ENCODE results near the gene MAD2L1. TPM values are rescaled to one million over a fixed set of nuclear protein-coding genes. Genes with fewer than 3 reads are reported as not detected.
A peak's percentile ranks its signal among the peaks of the same experiment; 100 is the strongest.

Gene MAD2L1
- total and polyA plus RNA-seq, 2 of the 4 experiments (the other 2 are of a cell fraction): 13.6 to 15.2 TPM

- CTCF ChIA-PET: interaction anchor here (0.6 kb wide), 1 partner anchor 10 kb away, joined by 3 read pairs; no protein-coding TSS in a partner anchor
- POLR2A ChIA-PET (ENCODE audit: unreplicated experiment): interaction anchor here (0.5 kb wide), 1 partner anchor 1006 kb away, joined by 4 read pairs; no protein-coding TSS in a partner anchor
- peak overlapping the region; percentile 33; the same call in 1 of the 2 replicates for H3K4me2 ChIP-seq (ENCODE audit: low read depth, low read length)
- H3K14ac ChIP-seq (replicated peaks; ENCODE audit: low read depth, low read length): no peak overlapping the region
- intact Hi-C loops (cut with micrococcal nuclease): no loop called here
- no peak overlapping the region for H2BK15ac ChIP-seq (ENCODE audit: low read depth, low read length)
- no peak overlapping the region for H2BK20ac ChIP-seq (ENCODE audit: low read depth, low read length)
- no peak overlapping the region for H3K9ac ChIP-seq (ENCODE audit: low read depth, low read length)
- dilution Hi-C loops (cut with HindIII; ENCODE audit: low sequenced_read_pairs, unreplicated experiment): no loop called here
- peaks cover 21 to 42% of the 10 kb centered on the region in 2 experiments for H3K79me1 ChIP-seq (ENCODE audit: low read depth in 1 of 2, low read length in 2 of 2)
- peak overlapping the region; percentile 63; the same call in 1 of the 2 replicates for H3K23ac ChIP-seq (ENCODE audit: low read depth, low read length)
- no peak overlapping the region for H3K27ac ChIP-seq (ENCODE audit: insufficient read depth, low read length)
- no peaks in the 10 kb centered on the region for H4K20me1 ChIP-seq (ENCODE audit: insufficient read depth, low read length)
- no peak overlapping the region for H2AFZ ChIP-seq (replicated peaks; ENCODE audit: low read length, poor library complexity)
- no peak overlapping the region for H2AK5ac ChIP-seq (ENCODE audit: low read depth, low read length)
- no peaks in the 10 kb centered on the region for H3K36me3 ChIP-seq (ENCODE audit: control insufficient read depth, insufficient read depth, low read length)
- H4K5ac ChIP-seq (ENCODE audit: low read depth, low read length): no peak overlapping the region
- no CpG with 5 or more reads among the region's 5 CpGs for WGBS, 2 experiments (ENCODE audit: extremely low coverage in 2 of 2, insufficient read length in 1 of 2)
- H3K56ac ChIP-seq (ENCODE audit: extremely low read depth, insufficient read depth, low read length): no peak overlapping the region
- peaks cover 4% of the 10 kb centered on the region; the same call in 1 of the 2 replicates for H3K9me1 ChIP-seq (ENCODE audit: insufficient read depth, low read length)
- no peak for TF ChIP-seq FOS (IDR thresholded peaks at IDR 0.05; ENCODE audit: low read depth, low read length)
- no peak for TF ChIP-seq RCOR1 (IDR thresholded peaks at IDR 0.05; ENCODE audit: insufficient replicate concordance, low read length)
- TF ChIP-seq CEBPB (IDR thresholded peaks at IDR 0.05; ENCODE audit: low read depth, low read length): no peak
- no peak for TF ChIP-seq SMC3 (IDR thresholded peaks at IDR 0.05; ENCODE audit: low read depth, low read length)
- TF ChIP-seq CTCF (conservative IDR thresholded peaks at IDR 0.05; ENCODE audit: low read depth, low read length): no peak
- TF ChIP-seq POLR2A (IDR thresholded peaks at IDR 0.05; ENCODE audit: low read depth, low read length): no peak
- no peak for TF ChIP-seq ELK1 (IDR thresholded peaks at IDR 0.05; ENCODE audit: borderline replicate concordance, low read depth, low read length)
- TF ChIP-seq MXI1 (IDR thresholded peaks at IDR 0.05; ENCODE audit: borderline replicate concordance, low read depth, low read length): no peak
- no peak for TF ChIP-seq MAFK (IDR thresholded peaks at IDR 0.05; ENCODE audit: low read depth, low read length)
- TF ChIP-seq RAD21 (IDR thresholded peaks at IDR 0.05; ENCODE audit: low read length): no peak
- H3K4me1 ChIP-seq (ENCODE audit: control insufficient read depth, insufficient read depth, low read length): peaks cover 9% of the 10 kb centered on the region
- no peak overlapping the region for H2BK120ac ChIP-seq (ENCODE audit: low read depth, low read length)
- H2BK5ac ChIP-seq (ENCODE audit: low read depth, low read length, poor library complexity, severe bottlenecking): no peak overlapping the region
- no peak overlapping the region for H3K18ac ChIP-seq (ENCODE audit: low read depth, low read length)
- ATAC-seq (ENCODE audit: low read depth) (no peak), DNase-seq (no peak)
- H2AK9ac ChIP-seq (replicated peaks; ENCODE audit: low read depth, low read length, poor library complexity): no peak overlapping the region
- H3K4ac ChIP-seq (ENCODE audit: low read depth, low read length): no peak overlapping the region
- in situ Hi-C loops (cut with MboI; ENCODE audit: low sequenced_read_pairs): no loop called here
- no TSS peak for BruUV-seq (replicated peaks)
- H4K8ac ChIP-seq (ENCODE audit: low read depth in 2 of 2, low read length in 2 of 2): no peak overlapping the region
- H4K91ac ChIP-seq (ENCODE audit: insufficient read depth, low read depth, low read length): no peak overlapping the region
- H3K27me3 ChIP-seq (ENCODE audit: control insufficient read depth, insufficient read depth, low read length): no peaks in the 10 kb centered on the region
- no peaks in the 10 kb centered on the region for H3K9me3 ChIP-seq (ENCODE audit: control insufficient read depth, insufficient read depth, low read length)
- no peak overlapping the region for H3K4me3 ChIP-seq (ENCODE audit: insufficient read depth, low read depth, low read length)
Measured at GRCh38 chr4:120064887-120065286, 1.8 kb downstream of the MAD2L1 start.

Measured in IMR-90 (cell line).